OCI-LY1 (cell line): ENCODE data around the gene PTGDS.

Source experiments
- H2AFZ ChIP-seq: fragments of 200-600 bp; sonication (generic), shearing (Covaris generic); 2 replicates; pipeline ENCODE4 v1.6.0; 2014; ENCODE audit warnings: antibody characterized with exemption, mild to moderate bottlenecking, low read length
- H3F3A ChIP-seq: fragments of 200-600 bp; sonication (generic), shearing (Covaris generic); 2 replicates; pipeline ENCODE4 v1.6.0; 2014; ENCODE audit warnings: mild to moderate bottlenecking, antibody characterized with exemption, low read length, moderate library complexity; ENCODE audit not compliant: insufficient read depth
- H3K27ac ChIP-seq: fragments of 200-600 bp; sonication (generic); 2 replicates; pipeline ENCODE4 v1.5.1; 2014; ENCODE audit warnings: low read length, mixed run types, mild to moderate bottlenecking, low read depth; ENCODE audit not compliant: poor library complexity, severe bottlenecking
- H3K27me3 ChIP-seq: fragments of 200-600 bp; sonication (generic); 2 replicates; pipeline ENCODE4 v1.6.0; 2014; ENCODE audit warnings: antibody characterized with exemption, mild to moderate bottlenecking, low read length, moderate library complexity; ENCODE audit not compliant: insufficient read depth
- H3K36me3 ChIP-seq: fragments of 200-600 bp; sonication (generic); 2 replicates; pipeline ENCODE4 v1.6.1; 2014; ENCODE audit warnings: mild to moderate bottlenecking, antibody characterized with exemption, low read length, moderate library complexity, mixed read lengths; ENCODE audit not compliant: insufficient read depth
- H3K4me1 ChIP-seq: fragments of 200-600 bp; sonication (generic); 2 replicates; pipeline ENCODE4 v1.5.1; 2014; ENCODE audit warnings: mild to moderate bottlenecking, low read length, moderate library complexity; ENCODE audit not compliant: insufficient read depth, severe bottlenecking
- H3K4me2 ChIP-seq: fragments of 200-600 bp; sonication (generic), shearing (Covaris generic); 2 replicates; pipeline ENCODE4 v1.6.1; 2014; ENCODE audit warnings: low read length
- H3K4me3 ChIP-seq: fragments of 200-600 bp; sonication (generic); 2 replicates; pipeline ENCODE4 v1.5.1; 2014; ENCODE audit warnings: low read length, low read depth, mild to moderate bottlenecking, mixed read lengths; ENCODE audit not compliant: poor library complexity, severe bottlenecking
- H3K79me2 ChIP-seq: fragments of 200-600 bp; shearing (Covaris generic); 2 replicates; pipeline ENCODE4 v1.6.1; 2016; ENCODE audit warnings: mixed run types, low read length, mixed read lengths; ENCODE audit not compliant: insufficient read depth
- H3K9ac ChIP-seq: fragments of 200-600 bp; sonication (generic), shearing (Covaris generic); 2 replicates; pipeline ENCODE4 v1.6.1; 2014; ENCODE audit warnings: mild to moderate bottlenecking, low read length, mixed read lengths
- H3K9me2 ChIP-seq: fragments of 200-600 bp; sonication (generic), shearing (Covaris generic); 2 replicates; pipeline ENCODE4 v1.6.1; 2014; ENCODE audit warnings: low read depth, mild to moderate bottlenecking, low read length, mixed read lengths
- H3K9me3 ChIP-seq: fragments of 200-600 bp; shearing (Covaris generic); 2 replicates; pipeline ENCODE4 v1.6.1; 2014; ENCODE audit warnings: low read length, mixed read lengths
- H4K20me1 ChIP-seq: fragments of 200-600 bp; sonication (generic), shearing (Covaris generic); 2 replicates; pipeline ENCODE4 v1.6.0; 2016; ENCODE audit warnings: mild to moderate bottlenecking, low read length; ENCODE audit not compliant: insufficient read depth
- EZH2 ChIP-seq: fragments of 200-600 bp; sonication (generic), shearing (Covaris generic); IDR thresholded peaks from 2 replicates; pipeline ENCODE4 v1.8.0; 2017; ENCODE audit warnings: borderline replicate concordance, mixed run types, mild to moderate bottlenecking, antibody characterized with exemption, low read length, moderate library complexity, mixed read lengths
- TF ChIP-seq, protein P1 (sequence below): fragments of 200-600 bp; sonication (generic), shearing (Covaris generic); IDR thresholded peaks from 2 replicates; pipeline ENCODE4 v1.5.1; 2017; ENCODE audit warnings: mild to moderate bottlenecking, antibody characterized with exemption, low read length, moderate library complexity, mixed read lengths

The PTGDS gene

DNA sequence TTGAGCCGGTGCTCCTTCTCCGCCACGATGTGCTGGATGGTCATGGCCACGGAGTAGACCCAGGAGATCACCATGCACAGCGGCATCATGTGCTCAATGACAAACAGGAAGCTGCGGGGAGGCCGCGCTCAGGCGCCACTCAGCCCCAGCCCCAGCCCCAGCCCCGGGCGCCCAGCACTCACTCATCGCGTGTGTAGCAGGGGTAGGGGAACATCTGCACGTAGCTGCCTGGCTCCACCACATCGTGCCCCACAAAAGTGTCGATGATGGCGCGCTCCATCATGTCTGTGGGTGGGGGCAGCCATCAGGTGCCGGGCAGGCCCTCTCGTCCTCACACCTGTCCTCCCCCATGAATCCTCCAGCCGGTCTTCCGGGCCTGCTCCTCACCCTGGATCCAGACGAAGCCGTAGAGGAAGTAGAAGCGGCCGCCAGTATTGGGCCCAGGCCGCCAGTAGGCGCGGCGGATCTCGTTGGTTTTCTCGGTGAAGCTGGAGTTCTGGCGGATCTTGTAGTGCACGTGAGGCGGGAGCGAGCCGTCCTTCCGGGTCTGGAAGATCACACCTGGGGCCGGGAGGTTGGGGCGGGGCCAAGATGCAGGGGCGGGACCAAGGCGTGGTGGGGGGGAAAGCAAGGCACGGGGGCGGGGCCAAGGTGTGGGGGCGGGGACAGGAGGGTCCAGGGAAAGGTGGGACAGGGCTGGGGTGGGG is 40.6 kb downstream of the PTGDS start:
- no peaks in the 10 kb centered on the region for H3K9me2 ChIP-seq
- no peaks in the 10 kb centered on the region for H3K4me1 ChIP-seq
- no peaks in the 10 kb centered on the region for H3F3A ChIP-seq
- H3K27me3 ChIP-seq, result no peaks in the 10 kb centered on the region
- H3K4me2 ChIP-seq, result no peak overlapping the region
- no peak overlapping the region for H3K4me3 ChIP-seq
- H3K36me3 ChIP-seq, result no peaks in the 10 kb centered on the region
- no peaks in the 10 kb centered on the region for H3K9me3 ChIP-seq
- H2AFZ ChIP-seq, result no peak overlapping the region
- no peak overlapping the region for H3K27ac ChIP-seq
- TF ChIP-seq, protein P1, sequence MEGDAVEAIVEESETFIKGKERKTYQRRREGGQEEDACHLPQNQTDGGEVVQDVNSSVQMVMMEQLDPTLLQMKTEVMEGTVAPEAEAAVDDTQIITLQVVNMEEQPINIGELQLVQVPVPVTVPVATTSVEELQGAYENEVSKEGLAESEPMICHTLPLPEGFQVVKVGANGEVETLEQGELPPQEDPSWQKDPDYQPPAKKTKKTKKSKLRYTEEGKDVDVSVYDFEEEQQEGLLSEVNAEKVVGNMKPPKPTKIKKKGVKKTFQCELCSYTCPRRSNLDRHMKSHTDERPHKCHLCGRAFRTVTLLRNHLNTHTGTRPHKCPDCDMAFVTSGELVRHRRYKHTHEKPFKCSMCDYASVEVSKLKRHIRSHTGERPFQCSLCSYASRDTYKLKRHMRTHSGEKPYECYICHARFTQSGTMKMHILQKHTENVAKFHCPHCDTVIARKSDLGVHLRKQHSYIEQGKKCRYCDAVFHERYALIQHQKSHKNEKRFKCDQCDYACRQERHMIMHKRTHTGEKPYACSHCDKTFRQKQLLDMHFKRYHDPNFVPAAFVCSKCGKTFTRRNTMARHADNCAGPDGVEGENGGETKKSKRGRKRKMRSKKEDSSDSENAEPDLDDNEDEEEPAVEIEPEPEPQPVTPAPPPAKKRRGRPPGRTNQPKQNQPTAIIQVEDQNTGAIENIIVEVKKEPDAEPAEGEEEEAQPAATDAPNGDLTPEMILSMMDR, result no peak
- TF ChIP-seq EZH2, result no peak
- H3K9ac ChIP-seq, result no peak overlapping the region
- no peaks in the 10 kb centered on the region for H3K79me2 ChIP-seq
- H4K20me1 ChIP-seq, result no peaks in the 10 kb centered on the region

DNA sequence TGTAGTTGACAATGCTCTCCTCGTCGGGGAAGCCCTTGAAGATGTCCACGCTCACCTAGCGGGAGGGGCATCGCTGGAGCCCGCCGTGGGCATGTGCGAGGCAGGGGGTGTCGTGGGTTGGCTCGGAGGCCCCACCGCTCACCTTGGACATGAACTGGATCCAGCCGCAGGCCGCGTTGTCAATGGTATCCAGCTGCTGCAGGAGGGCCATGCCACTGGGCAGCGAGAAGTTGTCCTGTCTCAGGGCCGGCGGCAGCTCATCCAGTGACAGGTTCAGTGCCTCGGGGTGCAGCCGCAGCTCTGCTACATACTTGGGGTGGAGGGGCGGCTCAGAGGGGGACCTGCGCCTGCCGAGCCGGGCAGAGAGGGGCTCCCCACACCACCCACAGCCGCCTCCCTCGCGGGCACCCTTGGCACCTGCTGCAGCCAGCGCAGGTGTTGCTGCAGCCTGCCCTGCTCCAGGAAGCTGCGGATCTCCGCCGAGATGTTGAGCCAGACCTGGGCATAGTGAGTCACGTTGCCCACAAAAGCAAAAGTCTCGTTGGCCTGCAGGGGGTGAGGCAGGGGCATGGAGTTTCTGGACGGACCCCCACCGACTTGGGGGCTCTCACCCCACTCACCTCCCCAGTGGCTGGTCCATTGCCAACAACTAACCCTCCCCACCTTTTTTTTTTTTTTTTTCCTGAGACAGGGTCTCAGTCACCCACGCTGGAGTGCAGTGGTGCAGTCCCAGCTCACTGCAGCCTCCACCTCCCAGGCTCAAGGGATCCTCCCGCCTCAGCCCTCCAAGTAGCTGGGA is 41.7 kb downstream of the PTGDS start:
- H3K4me3 ChIP-seq, result no peak overlapping the region
- TF ChIP-seq, protein P1, result no peak
- no peak for TF ChIP-seq EZH2
- no peak overlapping the region for H3K27ac ChIP-seq
- H2AFZ ChIP-seq, result no peak overlapping the region
- no peaks in the 10 kb centered on the region for H3K9me3 ChIP-seq
- H3F3A ChIP-seq, result no peaks in the 10 kb centered on the region
- H3K4me2 ChIP-seq, result no peak overlapping the region
- no peaks in the 10 kb centered on the region for H3K9me2 ChIP-seq
- no peaks in the 10 kb centered on the region for H4K20me1 ChIP-seq
- no peaks in the 10 kb centered on the region for H3K36me3 ChIP-seq
- no peaks in the 10 kb centered on the region for H3K27me3 ChIP-seq
- no peaks in the 10 kb centered on the region for H3K79me2 ChIP-seq
- H3K9ac ChIP-seq, result no peak overlapping the region
- H3K4me1 ChIP-seq, result no peaks in the 10 kb centered on the region

DNA sequence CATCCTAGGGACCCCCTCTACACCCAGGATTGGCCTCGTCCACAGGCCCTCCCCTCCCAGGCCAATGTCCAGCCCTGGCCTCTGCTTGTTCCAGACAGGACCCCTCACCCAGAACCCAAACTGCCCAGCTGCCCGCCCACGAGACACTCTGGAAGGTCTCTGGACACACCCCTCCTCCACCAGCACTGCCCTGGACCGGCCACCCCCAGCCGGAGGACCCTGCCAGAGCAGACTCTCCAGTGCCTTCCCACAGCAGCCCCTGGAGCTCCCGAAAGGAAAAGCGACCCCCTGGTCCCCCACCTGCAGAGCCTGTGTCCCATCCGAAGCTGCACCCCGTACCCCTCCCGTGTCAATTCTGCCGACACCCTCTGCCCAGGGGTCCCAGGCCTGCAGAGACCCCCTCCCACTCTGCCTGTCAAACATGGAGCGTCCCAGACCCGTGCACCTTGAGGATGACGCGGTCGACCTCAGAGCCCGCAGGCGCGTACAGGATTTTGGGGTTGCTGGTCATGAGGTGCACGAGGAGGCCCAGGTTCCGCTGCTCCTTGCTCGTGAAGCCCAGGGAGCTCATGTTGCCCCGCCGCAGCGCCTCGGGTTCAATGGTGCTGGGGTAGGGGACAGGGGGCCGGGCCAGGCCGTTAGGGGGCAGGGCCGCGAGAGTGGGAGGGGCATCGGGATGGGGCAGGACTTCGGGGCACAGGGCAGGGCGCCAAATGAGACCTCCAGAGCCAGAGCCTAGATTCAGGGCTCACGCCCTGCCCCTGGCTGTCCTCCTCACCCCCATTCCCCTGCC is 42.8 kb downstream of the PTGDS start:
- no peak overlapping the region for H3K4me2 ChIP-seq
- TF ChIP-seq, protein P1, result no peak
- TF ChIP-seq EZH2, result no peak
- no peak overlapping the region for H3K4me3 ChIP-seq
- no peaks in the 10 kb centered on the region for H3K9me3 ChIP-seq
- H3K9me2 ChIP-seq, result no peaks in the 10 kb centered on the region
- H3K79me2 ChIP-seq, result no peaks in the 10 kb centered on the region
- H3K4me1 ChIP-seq, result peaks cover under 1% of the 10 kb centered on the region
- no peaks in the 10 kb centered on the region for H3F3A ChIP-seq
- H3K27me3 ChIP-seq, result no peaks in the 10 kb centered on the region
- no peak overlapping the region for H2AFZ ChIP-seq
- H4K20me1 ChIP-seq, result no peaks in the 10 kb centered on the region
- H3K9ac ChIP-seq, result no peak overlapping the region
- no peaks in the 10 kb centered on the region for H3K36me3 ChIP-seq
- H3K27ac ChIP-seq, result no peak overlapping the region
